WERI-Rb-1 (cell line): ENCODE results near the gene ADK.

Experiments used
- DNase-seq: peaks from one replicate; pipeline ENCODE4 v3.0.0-alpha.2; 2020
- H3K27ac ChIP-seq: fragments of 250-450 bp; sonication (Bioruptor Pico); 2 replicates; pipeline ENCODE4 v1.5.1; 2020; ENCODE audit warnings: mild to moderate bottlenecking, moderate library complexity
- H3K27me3 ChIP-seq: fragments of 250-450 bp; sonication (Bioruptor Pico); 2 replicates; pipeline ENCODE4 v1.5.1; 2021; ENCODE audit warnings: mild to moderate bottlenecking, low read depth, moderate library complexity; ENCODE audit not compliant: insufficient read depth, severe bottlenecking
- H3K36me3 ChIP-seq: fragments of 250-450 bp; sonication (Bioruptor Pico); 2 replicates; pipeline ENCODE4 v1.5.1; 2020; ENCODE audit warnings: mild to moderate bottlenecking, moderate library complexity
- H3K4me3 ChIP-seq: 2 replicates; pipeline ENCODE4 v1.5.1; 2011; ENCODE audit warnings: low read depth, mild to moderate bottlenecking, control low read depth, low read length
- H3K9me3 ChIP-seq: fragments of 250-450 bp; sonication (Bioruptor Pico); 2 replicates; pipeline ENCODE4 v1.5.1; 2021; ENCODE audit warnings: mild to moderate bottlenecking, moderate library complexity; ENCODE audit not compliant: severe bottlenecking
- CTCF ChIP-seq: IDR thresholded peaks from 2 replicates; pipeline ENCODE4 v1.5.1; 2011; ENCODE audit warnings: low read depth, mild to moderate bottlenecking, control low read depth, inconsistent platforms, low read length

The ADK gene

GRCh38 chr10:74238031-74238431 lies 87.0 kb downstream of the ADK start:
- Histone ChIP-seq H3K9me3 (no peaks in the 10 kb centered on the region), H3K4me3 (no peak overlapping the region), H3K27ac (no peak overlapping the region), H3K36me3 (peaks cover 4% of the 10 kb centered on the region), H3K27me3 (no peaks in the 10 kb centered on the region)
- no peak for TF ChIP-seq CTCF
- no peak for DNase-seq

GRCh38 chr10:74238516-74238915 lies 87.5 kb downstream of the ADK start:
- H3K27me3 ChIP-seq: no peaks in the 10 kb centered on the region
- H3K36me3 ChIP-seq: peaks cover 9% of the 10 kb centered on the region
- no peak for TF ChIP-seq CTCF
- no peak overlapping the region for H3K4me3 ChIP-seq
- no peak overlapping the region for H3K27ac ChIP-seq
- no peak for DNase-seq
- H3K9me3 ChIP-seq: no peaks in the 10 kb centered on the region

- H3K27ac ChIP-seq: no peak overlapping the region
- no peaks in the 10 kb centered on the region for H3K9me3 ChIP-seq
- no peak for TF ChIP-seq CTCF
- no peak overlapping the region for H3K4me3 ChIP-seq
- H3K36me3 ChIP-seq: peaks cover 10% of the 10 kb centered on the region
- no peak for DNase-seq
- H3K27me3 ChIP-seq: no peaks in the 10 kb centered on the region
Measured at GRCh38 chr10:74243067-74243466, 92.0 kb downstream of the ADK start.

GRCh38 chr10:74244097-74244685 lies 93.2 kb downstream of the ADK start:
- Histone ChIP-seq H3K9me3 (no peaks in the 10 kb centered on the region), H3K4me3 (no peak overlapping the region), H3K27me3 (no peaks in the 10 kb centered on the region), H3K27ac (no peak overlapping the region), H3K36me3 (peaks cover 10% of the 10 kb centered on the region)
- DNase-seq: no peak
- TF ChIP-seq CTCF: no peak

GRCh38 chr10:74244807-74245206 lies 93.8 kb downstream of the ADK start:
- TF ChIP-seq CTCF: no peak
- Histone ChIP-seq H3K36me3 (peaks cover 10% of the 10 kb centered on the region), H3K27ac (peak overlapping the region; percentile 22), H3K9me3 (no peaks in the 10 kb centered on the region), H3K4me3 (no peak overlapping the region), H3K27me3 (no peaks in the 10 kb centered on the region)
- no peak for DNase-seq

- H3K36me3 ChIP-seq: peaks cover 10% of the 10 kb centered on the region
- H3K27ac ChIP-seq: peak overlapping the region; percentile 63
- no peak overlapping the region for H3K4me3 ChIP-seq
- no peak for DNase-seq
- TF ChIP-seq CTCF: no peak
- H3K27me3 ChIP-seq: no peaks in the 10 kb centered on the region
- no peaks in the 10 kb centered on the region for H3K9me3 ChIP-seq
Measured at GRCh38 chr10:74246495-74246894, 95.5 kb downstream of the ADK start.
